ENCODE measurements around the gene PTPN11.

DNA sequence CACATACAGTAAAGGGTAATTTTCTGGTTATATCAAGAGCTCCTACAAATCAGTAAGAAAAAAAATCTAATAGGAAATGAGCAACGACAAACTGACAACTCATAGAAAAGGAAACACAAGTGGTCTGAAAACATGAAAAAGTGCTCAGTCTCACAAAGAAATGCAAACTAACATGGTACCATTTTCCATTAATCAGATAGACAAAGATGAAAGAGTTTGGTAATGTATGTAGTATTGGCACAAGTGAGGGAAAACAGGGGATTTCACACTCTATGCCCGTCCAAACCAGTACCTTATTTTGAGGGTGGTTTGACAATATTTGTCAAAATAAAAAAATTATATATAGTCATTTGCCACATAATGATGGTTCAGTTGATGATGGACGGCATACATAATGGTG lies 13.2 kb downstream of the PTPN11 start:
- TF ChIP-seq RFX5 (IDR thresholded peaks at IDR 0.05) (no peak), EP300 (IDR thresholded peaks at IDR 0.05) (no peak), JUNB (IDR thresholded peaks at IDR 0.05) (no peak), CTCF (IDR thresholded peaks at IDR 0.05) (no peak), REST (IDR thresholded peaks at IDR 0.05) (no peak)
- TF ChIP-seq, protein P1, sequence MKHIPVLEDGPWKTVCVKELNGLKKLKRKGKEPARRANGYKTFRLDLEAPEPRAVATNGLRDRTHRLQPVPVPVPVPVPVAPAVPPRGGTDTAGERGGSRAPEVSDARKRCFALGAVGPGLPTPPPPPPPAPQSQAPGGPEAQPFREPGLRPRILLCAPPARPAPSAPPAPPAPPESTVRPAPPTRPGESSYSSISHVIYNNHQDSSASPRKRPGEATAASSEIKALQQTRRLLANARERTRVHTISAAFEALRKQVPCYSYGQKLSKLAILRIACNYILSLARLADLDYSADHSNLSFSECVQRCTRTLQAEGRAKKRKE (CRISPR knock-in tag; IDR thresholded peaks at IDR 0.05; ENCODE audit: low read depth): no peak
